ENCODE measurements around the gene MAN1C1.

Gene MAN1C1

GRCh38 chr1:25750923-25751605, 134.5 kb downstream of the MAN1C1 start:
- Mint-ChIP-seq H3K4me1 (ENCODE audit: low read depth) (peaks cover 24% of the 10 kb centered on the region), H3K27ac (no peak overlapping the region)

GRCh38 chr1:25754470-25755181, 138.0 kb downstream of the MAN1C1 start:
- H3K36me3 Mint-ChIP-seq (ENCODE audit: low read depth): no peaks in the 10 kb centered on the region
- H3K4me3 Mint-ChIP-seq: no peak overlapping the region
- H3K4me1 Mint-ChIP-seq (ENCODE audit: low read depth): peaks cover 33% of the 10 kb centered on the region
- H3K27ac Mint-ChIP-seq: no peak overlapping the region
- H3K9me3 Mint-ChIP-seq: no peaks in the 10 kb centered on the region
- H3K27me3 Mint-ChIP-seq: no peaks in the 10 kb centered on the region

More at GRCh38 chr1:25750923-25751605, 134.5 kb downstream of the MAN1C1 start:
- H3K36me3 Mint-ChIP-seq (ENCODE audit: low read depth): no peaks in the 10 kb centered on the region
- no peaks in the 10 kb centered on the region for H3K27me3 Mint-ChIP-seq
- no peaks in the 10 kb centered on the region for H3K9me3 Mint-ChIP-seq
- H3K4me3 Mint-ChIP-seq: no peak overlapping the region

GRCh38 chr1:25755475-25756125, 139.0 kb downstream of the MAN1C1 start:
- H3K27me3 Mint-ChIP-seq: no peaks in the 10 kb centered on the region
- no peaks in the 10 kb centered on the region for H3K9me3 Mint-ChIP-seq
- H3K4me3 Mint-ChIP-seq: no peak overlapping the region
- no peaks in the 10 kb centered on the region for H3K36me3 Mint-ChIP-seq (ENCODE audit: low read depth)
- H3K4me1 Mint-ChIP-seq (ENCODE audit: low read depth): peaks cover 33% of the 10 kb centered on the region
- no peak overlapping the region for H3K27ac Mint-ChIP-seq

GRCh38 chr1:25756215-25756614, 139.6 kb downstream of the MAN1C1 start:
- Mint-ChIP-seq H3K9me3 (no peaks in the 10 kb centered on the region), H3K36me3 (ENCODE audit: low read depth) (no peaks in the 10 kb centered on the region), H3K27me3 (no peaks in the 10 kb centered on the region), H3K4me1 (ENCODE audit: low read depth) (peaks cover 33% of the 10 kb centered on the region), H3K4me3 (no peak overlapping the region), H3K27ac (no peak overlapping the region)

- Mint-ChIP-seq H3K4me1 (ENCODE audit: low read depth) (peaks cover 33% of the 10 kb centered on the region), H3K36me3 (ENCODE audit: low read depth) (no peaks in the 10 kb centered on the region), H3K27ac (no peak overlapping the region)
These were observed 140.7 kb downstream of the MAN1C1 start for GRCh38 chr1:25757151-25757845.

GRCh38 chr1:25757846-25758185, 141.2 kb downstream of the MAN1C1 start:
- no peaks in the 10 kb centered on the region for H3K36me3 Mint-ChIP-seq (ENCODE audit: low read depth)
- H3K27ac Mint-ChIP-seq: no peak overlapping the region
- H3K4me1 Mint-ChIP-seq (ENCODE audit: low read depth): peaks cover 33% of the 10 kb centered on the region
- no peaks in the 10 kb centered on the region for H3K27me3 Mint-ChIP-seq
- H3K9me3 Mint-ChIP-seq: no peaks in the 10 kb centered on the region
- H3K4me3 Mint-ChIP-seq: no peak overlapping the region

More at GRCh38 chr1:25757151-25757845, 140.7 kb downstream of the MAN1C1 start:
- Mint-ChIP-seq H3K4me3 (no peak overlapping the region), H3K27me3 (no peaks in the 10 kb centered on the region), H3K9me3 (no peaks in the 10 kb centered on the region)

- no peak overlapping the region for H3K4me3 Mint-ChIP-seq
- no peaks in the 10 kb centered on the region for H3K9me3 Mint-ChIP-seq
- H3K27me3 Mint-ChIP-seq: no peaks in the 10 kb centered on the region
- no peak overlapping the region for H3K27ac Mint-ChIP-seq
- peaks cover 29% of the 10 kb centered on the region for H3K4me1 Mint-ChIP-seq (ENCODE audit: low read depth)
- H3K36me3 Mint-ChIP-seq (ENCODE audit: low read depth): no peaks in the 10 kb centered on the region
These were observed 142.0 kb downstream of the MAN1C1 start for GRCh38 chr1:25758466-25759070.

- no peaks in the 10 kb centered on the region for H3K27me3 Mint-ChIP-seq
- H3K27ac Mint-ChIP-seq: no peak overlapping the region
- H3K9me3 Mint-ChIP-seq: no peaks in the 10 kb centered on the region
- H3K4me1 Mint-ChIP-seq (ENCODE audit: low read depth): peaks cover 20% of the 10 kb centered on the region
- H3K36me3 Mint-ChIP-seq (ENCODE audit: low read depth): no peaks in the 10 kb centered on the region
- H3K4me3 Mint-ChIP-seq: no peak overlapping the region
These were observed 143.6 kb downstream of the MAN1C1 start for GRCh38 chr1:25760122-25760719.

GRCh38 chr1:25760871-25761270, 144.3 kb downstream of the MAN1C1 start:
- peaks cover 20% of the 10 kb centered on the region for H3K4me1 Mint-ChIP-seq (ENCODE audit: low read depth)
- no peak overlapping the region for H3K4me3 Mint-ChIP-seq
- H3K9me3 Mint-ChIP-seq: no peaks in the 10 kb centered on the region
- no peak overlapping the region for H3K27ac Mint-ChIP-seq
- no peaks in the 10 kb centered on the region for H3K27me3 Mint-ChIP-seq
- H3K36me3 Mint-ChIP-seq (ENCODE audit: low read depth): no peaks in the 10 kb centered on the region

GRCh38 chr1:25763493-25763892, 146.9 kb downstream of the MAN1C1 start:
- Mint-ChIP-seq H3K27me3 (no peaks in the 10 kb centered on the region), H3K9me3 (no peaks in the 10 kb centered on the region), H3K36me3 (ENCODE audit: low read depth) (no peaks in the 10 kb centered on the region), H3K4me1 (ENCODE audit: low read depth) (peaks cover 19% of the 10 kb centered on the region), H3K4me3 (no peak overlapping the region), H3K27ac (no peak overlapping the region)

GRCh38 chr1:25765136-25765922, 148.7 kb downstream of the MAN1C1 start:
- H3K27ac Mint-ChIP-seq: peak overlapping the region; percentile 11
- H3K9me3 Mint-ChIP-seq: no peaks in the 10 kb centered on the region
- no peaks in the 10 kb centered on the region for H3K36me3 Mint-ChIP-seq (ENCODE audit: low read depth)
- H3K4me3 Mint-ChIP-seq: no peak overlapping the region
- peaks cover 23% of the 10 kb centered on the region for H3K4me1 Mint-ChIP-seq (ENCODE audit: low read depth)
- H3K27me3 Mint-ChIP-seq: peaks cover 3% of the 10 kb centered on the region

- H3K9me3 Mint-ChIP-seq: no peaks in the 10 kb centered on the region
- H3K36me3 Mint-ChIP-seq (ENCODE audit: low read depth): no peaks in the 10 kb centered on the region
- H3K4me1 Mint-ChIP-seq (ENCODE audit: low read depth): peaks cover 31% of the 10 kb centered on the region
- H3K27me3 Mint-ChIP-seq: peaks cover 9% of the 10 kb centered on the region
- peak overlapping the region; percentile 11 for H3K27ac Mint-ChIP-seq
- H3K4me3 Mint-ChIP-seq: no peak overlapping the region
These were observed 149.5 kb downstream of the MAN1C1 start for GRCh38 chr1:25765923-25766589.

- Mint-ChIP-seq H3K4me1 (ENCODE audit: low read depth) (peaks cover 39% of the 10 kb centered on the region), H3K36me3 (ENCODE audit: low read depth) (no peaks in the 10 kb centered on the region), H3K9me3 (no peaks in the 10 kb centered on the region), H3K27ac (no peak overlapping the region), H3K27me3 (peaks cover 15% of the 10 kb centered on the region), H3K4me3 (no peak overlapping the region)
These were observed 150.3 kb downstream of the MAN1C1 start for GRCh38 chr1:25766721-25767436.

All from stimulated activated naive CD8-positive, alpha-beta T cell treated with anti-CD3 and anti-CD28 coated beads, Interleukin-15, Interleukin-2, amounts not matched to agents 100 ng/mL and 50 ng/mL, for 24 hours (primary cell).